T-helper 2 cell treated with Interferon-gamma antibody and Interleukin-4, amounts not matched to agents 5 μg/mL and 100 μg/mL, for 36 hours (primary cell): Measurements from ENCODE around the gene GOLGA6L25.
"Not testable (repeated sequence)": the region's sequence is repeated elsewhere in the genome, so short reads cannot be mapped to it uniquely, and the experiment has no call there.

Experiments used
- DNase-seq: peaks from one replicate; pipeline ENCODE4 v3.0.0; 2021; ENCODE audit warnings: low spot score
- H3K27ac Mint-ChIP-seq: one replicate; pipeline ENCODE4 v1.8.0; 2021; ENCODE audit warnings: mild to moderate bottlenecking, mixed read lengths
- H3K27me3 Mint-ChIP-seq: one replicate; pipeline ENCODE4 v1.8.0; 2021; ENCODE audit warnings: low read depth, mixed read lengths
- H3K36me3 Mint-ChIP-seq: one replicate; pipeline ENCODE4 v1.8.0; 2021; ENCODE audit warnings: low read depth, mixed read lengths
- H3K4me1 Mint-ChIP-seq: one replicate; pipeline ENCODE4 v1.8.0; 2021; ENCODE audit warnings: low read depth, mixed read lengths
- H3K4me3 Mint-ChIP-seq: one replicate; pipeline ENCODE4 v1.8.0; 2022; ENCODE audit warnings: mild to moderate bottlenecking, moderate library complexity, mixed read lengths
- H3K9me3 Mint-ChIP-seq: one replicate; pipeline ENCODE4 v1.8.0; 2021; ENCODE audit warnings: mixed read lengths

Gene GOLGA6L25, protein sequence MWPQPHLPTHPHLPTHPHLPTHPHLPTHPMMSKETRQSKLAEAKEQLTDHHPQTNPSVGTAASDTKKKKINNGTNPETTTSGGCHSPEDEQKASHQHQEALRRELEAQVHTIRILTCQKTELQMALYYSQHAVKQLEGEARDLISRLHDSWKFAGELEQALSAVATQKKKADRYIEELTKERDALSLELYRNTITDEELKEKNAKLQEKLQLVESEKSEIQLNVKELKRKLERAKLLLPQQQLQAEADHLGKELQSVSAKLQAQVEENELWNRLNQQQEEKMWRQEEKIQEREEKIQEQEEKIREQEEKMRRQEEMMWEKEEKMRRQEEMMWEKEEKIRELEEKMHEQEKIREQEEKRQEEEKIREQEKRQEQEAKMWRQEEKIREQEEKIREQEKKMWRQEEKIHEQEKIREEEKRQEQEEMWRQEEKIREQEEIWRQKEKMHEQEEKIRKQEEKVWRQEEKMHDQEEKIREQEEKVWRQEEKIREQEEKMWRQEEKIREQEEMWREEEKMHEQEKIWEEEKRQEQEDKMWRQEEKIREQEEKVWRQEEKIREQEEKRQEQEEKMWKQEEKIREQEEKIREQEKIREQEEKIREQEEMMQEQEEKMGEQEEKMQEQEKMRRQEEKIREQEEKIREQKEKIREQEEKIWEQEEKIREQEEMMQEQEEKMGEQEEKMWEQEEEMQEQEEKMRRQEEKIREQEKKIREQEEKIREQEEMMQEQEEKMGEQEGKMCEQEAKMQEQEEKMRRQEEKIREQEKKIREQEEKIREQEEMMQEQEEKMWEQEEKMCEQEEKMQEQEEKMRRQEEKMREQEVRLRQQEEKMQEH

GRCh38 chr15:28553268-28553667 lies at the start of gene GOLGA6L25:
Gene GOLGA6L25 (plus strand): TSS chr15:28553568. CDS start chr15:28553629, 61 bp downstream.
- H3K9me3 Mint-ChIP-seq, H3K36me3 Mint-ChIP-seq, DNase-seq, H3K4me3 Mint-ChIP-seq, H3K27me3 Mint-ChIP-seq, H3K4me1 Mint-ChIP-seq, H3K27ac Mint-ChIP-seq: not testable (repeated sequence)

GRCh38 chr15:28508217-28508889 lies 45.0 kb upstream of the GOLGA6L25 start:
- not testable (repeated sequence) for H3K36me3 Mint-ChIP-seq

DNA sequence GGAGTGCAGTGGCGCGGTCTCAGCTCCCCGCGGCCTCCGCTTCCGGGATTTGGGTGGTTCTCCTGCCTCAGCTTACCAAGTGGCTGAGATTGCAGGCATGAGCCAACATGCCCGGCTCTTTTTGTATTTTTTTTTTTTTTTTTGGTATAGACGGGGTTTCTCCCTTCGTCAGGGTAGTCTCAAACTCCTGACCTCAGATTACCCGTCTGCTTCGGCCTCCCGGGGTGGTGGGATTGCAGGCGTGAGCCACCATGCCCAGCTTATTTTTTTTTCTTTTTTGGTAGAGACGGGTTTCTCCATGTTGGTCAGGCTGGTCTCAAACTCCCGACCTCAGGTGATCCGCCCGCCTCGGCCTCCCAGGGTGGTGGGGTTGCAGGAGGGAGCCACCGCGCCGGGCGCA lies 39.2 kb upstream of the GOLGA6L25 start:
- H3K36me3 Mint-ChIP-seq, H3K4me3 Mint-ChIP-seq, H3K27me3 Mint-ChIP-seq, H3K4me1 Mint-ChIP-seq, H3K9me3 Mint-ChIP-seq, DNase-seq, H3K27ac Mint-ChIP-seq: not testable (repeated sequence)

More at GRCh38 chr15:28508217-28508889, 45.0 kb upstream of the GOLGA6L25 start:
- not testable (repeated sequence) for H3K27me3 Mint-ChIP-seq, H3K27ac Mint-ChIP-seq, DNase-seq, H3K9me3 Mint-ChIP-seq, H3K4me3 Mint-ChIP-seq, H3K4me1 Mint-ChIP-seq

DNA sequence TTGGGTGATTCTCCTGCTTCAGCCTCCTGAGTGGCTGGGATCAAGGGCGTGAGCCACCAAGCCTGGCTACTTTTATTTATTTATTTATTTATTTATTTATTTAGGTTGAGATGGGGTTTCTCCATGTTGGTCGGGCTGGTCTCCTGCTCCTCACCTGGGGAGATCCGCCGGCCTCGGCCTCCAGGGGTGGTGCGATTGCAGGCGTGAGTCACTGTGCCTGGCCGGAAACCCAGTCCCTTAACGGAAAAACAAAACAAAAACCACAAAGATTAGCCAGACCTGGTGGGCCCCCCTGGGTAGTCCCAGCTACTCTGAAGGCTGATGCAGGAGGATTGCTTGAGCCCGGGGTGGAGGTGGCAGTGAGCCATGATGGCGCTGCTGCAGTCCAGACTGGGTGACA lies 38.2 kb upstream of the GOLGA6L25 start:
- H3K36me3 Mint-ChIP-seq: not testable (repeated sequence)

GRCh38 chr15:28532954-28533353 lies 20.4 kb upstream of the GOLGA6L25 start, which contains the start of gene GOLGA8G:
Gene GOLGA8G (minus strand): TSS chr15:28532971. CDS start chr15:28532909, 62 bp downstream.
- not testable (repeated sequence) for H3K27me3 Mint-ChIP-seq, H3K4me3 Mint-ChIP-seq, DNase-seq, H3K9me3 Mint-ChIP-seq, H3K27ac Mint-ChIP-seq, H3K36me3 Mint-ChIP-seq, H3K4me1 Mint-ChIP-seq

More for the DNA sequence above, 38.2 kb upstream of the GOLGA6L25 start:
- not testable (repeated sequence) for H3K27ac Mint-ChIP-seq, H3K27me3 Mint-ChIP-seq, H3K9me3 Mint-ChIP-seq, H3K4me1 Mint-ChIP-seq, H3K4me3 Mint-ChIP-seq, DNase-seq

GRCh38 chr15:28573351-28573750 lies 20.0 kb downstream of the GOLGA6L25 start:
- not testable (repeated sequence) for H3K4me1 Mint-ChIP-seq, H3K9me3 Mint-ChIP-seq, DNase-seq, H3K36me3 Mint-ChIP-seq, H3K27me3 Mint-ChIP-seq, H3K4me3 Mint-ChIP-seq, H3K27ac Mint-ChIP-seq

DNA sequence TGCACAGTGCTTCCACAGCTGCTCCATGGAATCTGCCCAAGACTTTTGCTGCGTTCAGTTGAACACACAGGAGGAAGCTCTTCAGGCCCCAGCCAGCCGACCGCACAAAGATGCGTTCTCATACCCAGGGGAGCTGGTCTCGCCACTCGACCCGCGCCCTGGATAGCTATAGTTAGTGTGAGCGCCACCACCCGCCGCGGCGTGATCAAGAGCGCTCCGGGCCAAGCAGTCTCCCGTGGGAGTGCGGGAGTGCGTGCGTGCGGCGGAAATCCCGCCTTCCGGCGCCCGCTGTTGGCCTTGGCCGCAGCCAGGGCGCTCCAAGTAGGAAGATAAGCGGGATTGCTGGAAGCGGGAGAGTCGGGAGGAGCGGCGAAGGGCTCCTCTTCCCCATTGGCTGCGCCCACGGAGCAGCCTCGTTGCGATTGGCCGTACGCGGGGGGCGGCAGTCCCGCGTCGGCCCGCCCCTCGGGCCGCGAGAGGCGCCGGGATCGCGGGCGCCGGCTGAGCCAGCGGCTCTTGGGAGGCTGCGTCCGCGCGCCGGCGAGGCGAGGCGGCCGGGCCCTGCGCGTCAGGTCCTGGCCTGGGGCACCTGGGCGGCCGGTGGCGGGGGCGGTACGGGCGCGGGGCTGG lies 35.7 kb downstream of the GOLGA6L25 start:
- not testable (repeated sequence) for H3K4me1 Mint-ChIP-seq, H3K36me3 Mint-ChIP-seq, H3K27me3 Mint-ChIP-seq, H3K27ac Mint-ChIP-seq, H3K4me3 Mint-ChIP-seq, DNase-seq, H3K9me3 Mint-ChIP-seq

GRCh38 chr15:28589769-28590168 lies 36.4 kb downstream of the GOLGA6L25 start:
- DNase-seq: not testable (repeated sequence)
- H3K27ac Mint-ChIP-seq: peak overlapping the region; percentile 94

DNA sequence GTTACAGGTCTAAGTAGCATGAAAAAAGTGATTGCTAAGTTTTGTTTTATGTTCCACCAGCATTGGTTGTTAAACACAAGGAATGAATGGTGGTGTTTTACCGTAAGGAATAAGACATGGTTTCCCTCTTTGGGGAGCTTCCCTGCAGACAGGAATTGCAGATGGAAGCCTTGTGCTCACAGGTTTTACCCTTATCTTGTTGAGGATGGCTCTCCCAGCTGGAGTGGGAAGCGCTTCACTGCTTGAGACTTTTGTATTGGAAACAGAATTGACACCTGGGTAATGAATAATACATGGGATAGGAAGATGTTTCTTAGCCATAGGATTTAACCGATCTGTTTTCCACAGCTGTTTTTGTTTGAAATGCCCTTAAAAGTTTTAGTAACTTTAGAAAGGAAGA lies 39.0 kb downstream of the GOLGA6L25 start:
- DNase-seq: not testable (repeated sequence)

More at GRCh38 chr15:28589769-28590168, 36.4 kb downstream of the GOLGA6L25 start:
- not testable (repeated sequence) for H3K36me3 Mint-ChIP-seq, H3K4me1 Mint-ChIP-seq, H3K9me3 Mint-ChIP-seq, H3K27me3 Mint-ChIP-seq
- H3K4me3 Mint-ChIP-seq: peak overlapping the region; percentile 97

DNA sequence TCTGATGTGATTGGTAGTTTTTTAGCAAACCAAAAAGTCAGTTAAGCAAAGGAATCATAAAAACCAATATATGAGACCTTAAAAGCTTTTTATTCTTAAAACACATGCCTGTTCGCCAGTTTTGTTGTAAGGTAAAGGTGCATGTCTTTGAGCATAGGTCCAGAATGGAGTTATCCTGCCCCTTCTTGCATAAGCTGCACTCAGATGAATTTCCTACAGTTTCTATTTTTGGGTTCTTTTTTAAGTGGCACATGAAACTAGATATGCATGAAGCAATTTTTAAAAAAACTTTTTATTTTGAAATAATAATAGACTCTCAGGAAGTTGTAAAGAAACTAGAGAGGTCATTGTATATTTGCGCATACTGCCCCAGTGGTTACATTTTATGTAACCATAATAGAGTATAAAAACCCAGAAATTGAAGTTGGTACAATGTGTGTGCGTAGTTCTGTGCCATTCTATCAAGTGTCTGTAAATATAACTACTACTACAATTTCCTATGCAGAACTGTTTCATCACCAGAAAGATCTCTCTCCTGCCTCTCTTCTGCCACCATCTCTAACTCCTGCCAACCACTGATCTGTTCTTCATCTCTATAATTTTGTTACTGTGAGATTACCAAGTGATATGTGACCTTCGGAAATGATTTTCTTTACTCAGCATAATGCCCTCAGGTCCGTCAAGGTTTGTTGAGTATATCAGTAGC lies 40.2 kb downstream of the GOLGA6L25 start:
- not testable (repeated sequence) for DNase-seq, H3K27me3 Mint-ChIP-seq, H3K27ac Mint-ChIP-seq, H3K4me1 Mint-ChIP-seq, H3K4me3 Mint-ChIP-seq, H3K9me3 Mint-ChIP-seq, H3K36me3 Mint-ChIP-seq

More for the DNA sequence above, 39.0 kb downstream of the GOLGA6L25 start:
- H3K27me3 Mint-ChIP-seq, H3K27ac Mint-ChIP-seq, H3K4me3 Mint-ChIP-seq, H3K9me3 Mint-ChIP-seq, H3K36me3 Mint-ChIP-seq, H3K4me1 Mint-ChIP-seq: not testable (repeated sequence)

- not testable (repeated sequence) for H3K27me3 Mint-ChIP-seq, H3K4me1 Mint-ChIP-seq, DNase-seq, H3K36me3 Mint-ChIP-seq, H3K9me3 Mint-ChIP-seq, H3K4me3 Mint-ChIP-seq, H3K27ac Mint-ChIP-seq
Observed at GRCh38 chr15:28597471-28597870, 44.1 kb downstream of the GOLGA6L25 start.

- not testable (repeated sequence) for H3K4me3 Mint-ChIP-seq, H3K9me3 Mint-ChIP-seq, H3K4me1 Mint-ChIP-seq, H3K36me3 Mint-ChIP-seq, H3K27me3 Mint-ChIP-seq, H3K27ac Mint-ChIP-seq, DNase-seq
Observed at GRCh38 chr15:28598209-28598608, 44.8 kb downstream of the GOLGA6L25 start.

DNA sequence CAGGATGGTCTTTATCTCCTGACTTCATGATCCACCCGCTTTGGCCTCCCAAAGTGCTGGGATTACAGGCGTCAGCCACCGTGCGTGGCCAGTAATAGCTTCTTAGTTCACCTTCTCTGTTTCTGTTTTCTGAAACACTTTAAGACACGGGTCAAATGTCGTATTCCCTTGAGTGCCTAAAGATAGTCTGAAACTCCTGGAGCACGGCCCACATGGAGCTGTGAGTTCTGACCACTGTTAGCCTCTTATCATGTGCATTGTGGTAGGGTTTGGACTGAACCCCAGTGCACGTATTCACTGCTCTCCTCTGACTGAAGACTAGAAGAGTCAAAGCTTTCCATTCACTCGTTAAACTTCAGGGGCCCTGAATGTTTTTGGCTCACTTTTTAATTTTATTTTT lies 48.8 kb downstream of the GOLGA6L25 start:
- H3K27me3 Mint-ChIP-seq, H3K36me3 Mint-ChIP-seq, H3K27ac Mint-ChIP-seq, H3K4me3 Mint-ChIP-seq, DNase-seq, H3K9me3 Mint-ChIP-seq, H3K4me1 Mint-ChIP-seq: not testable (repeated sequence)
